Measurements from ENCODE around the gene PACC1.

PACC1 gene

GRCh38 chr1:212437179-212437798 is 22.6 kb upstream of the PACC1 start:
- DNase-seq, result peak; percentile 64

DNA sequence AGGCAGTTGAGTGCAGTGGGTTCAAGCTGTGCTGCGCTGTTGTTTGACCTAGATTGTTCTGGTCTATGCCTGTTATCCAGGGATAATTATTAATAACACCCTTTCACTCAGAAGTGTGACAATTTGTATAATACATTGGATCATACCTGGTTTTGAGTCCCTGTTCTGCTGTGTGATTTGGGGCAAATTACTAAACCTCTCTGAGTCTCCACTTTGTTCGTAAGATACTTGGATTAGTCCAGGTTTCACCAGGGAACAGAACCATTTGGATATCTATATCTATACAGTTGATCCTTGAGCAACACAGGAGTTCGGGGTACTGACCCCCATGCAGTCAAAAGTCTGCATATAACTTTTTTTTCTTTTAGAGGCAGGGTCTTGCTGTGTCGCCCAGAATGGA is 20.3 kb upstream of the PACC1 start:
- no peak for DNase-seq

DNA sequence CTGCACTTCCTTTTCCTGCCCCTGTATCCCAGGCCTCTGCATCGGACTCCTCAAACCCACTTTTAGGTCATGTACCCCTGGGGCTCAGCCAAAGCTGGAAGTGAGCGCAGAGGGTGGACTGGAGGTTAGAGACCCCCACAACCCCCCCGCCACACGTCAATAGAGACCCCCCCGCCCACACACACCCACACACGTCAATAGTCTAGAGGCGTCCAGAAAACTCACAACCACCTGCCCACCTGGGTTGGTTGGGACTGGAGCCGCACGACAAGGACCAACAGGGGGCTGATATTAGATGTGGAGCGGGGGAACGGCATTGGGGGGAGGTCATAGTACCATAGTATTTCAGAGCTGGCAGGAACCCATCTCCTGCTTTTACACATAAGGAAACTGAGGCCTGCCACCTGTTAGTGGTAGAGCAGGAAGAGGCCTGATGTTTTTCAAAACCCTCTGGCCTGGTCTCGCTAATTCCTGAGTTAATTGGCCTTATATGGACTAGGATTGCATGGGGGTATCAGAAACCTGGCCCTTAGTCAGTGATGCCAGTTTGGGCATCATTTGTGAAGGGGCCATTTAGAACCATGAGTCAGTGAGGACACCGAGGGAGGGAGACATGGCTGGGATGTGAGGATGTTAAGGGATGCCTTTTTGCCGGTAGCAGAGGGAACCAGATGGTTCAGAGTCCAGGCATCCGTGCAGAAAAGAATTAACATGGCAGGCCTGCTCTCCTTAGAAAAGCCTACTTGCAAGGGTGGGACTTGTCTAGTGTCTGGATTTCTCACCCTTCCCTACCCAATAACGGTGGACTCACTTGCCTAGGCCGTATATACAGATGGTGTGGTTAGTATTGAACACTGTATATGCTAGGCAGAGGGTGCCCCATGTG is 19.1 kb upstream of the PACC1 start:
- DNase-seq, result no peak

GRCh38 chr1:212432661-212433576 is 18.2 kb upstream of the PACC1 start, which contains the start of gene NENF:
NENF (plus strand) TSS chr1:212432920; CDS start chr1:212432944, 24 bp downstream.
- peak; percentile 93 for DNase-seq

DNA sequence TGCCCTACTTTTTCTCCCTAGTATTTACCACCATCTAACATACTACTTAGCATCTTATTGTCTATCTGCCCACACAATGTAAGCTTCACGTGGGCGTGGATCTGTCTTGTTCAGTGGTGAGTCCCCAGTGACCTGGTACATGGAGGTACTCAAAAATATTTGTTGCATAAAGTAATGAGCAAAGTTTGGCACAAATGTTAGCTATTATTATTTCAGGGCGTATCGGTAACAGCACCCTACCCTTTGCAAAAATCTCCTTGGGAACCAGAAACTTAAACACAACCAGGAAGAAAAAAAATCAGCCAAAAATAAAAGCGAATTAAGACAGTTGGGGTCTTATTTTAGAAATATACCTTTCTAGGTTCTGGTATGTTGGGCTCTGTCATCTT is 17.6 kb upstream of the PACC1 start:
- peak; percentile 46 for DNase-seq

DNA sequence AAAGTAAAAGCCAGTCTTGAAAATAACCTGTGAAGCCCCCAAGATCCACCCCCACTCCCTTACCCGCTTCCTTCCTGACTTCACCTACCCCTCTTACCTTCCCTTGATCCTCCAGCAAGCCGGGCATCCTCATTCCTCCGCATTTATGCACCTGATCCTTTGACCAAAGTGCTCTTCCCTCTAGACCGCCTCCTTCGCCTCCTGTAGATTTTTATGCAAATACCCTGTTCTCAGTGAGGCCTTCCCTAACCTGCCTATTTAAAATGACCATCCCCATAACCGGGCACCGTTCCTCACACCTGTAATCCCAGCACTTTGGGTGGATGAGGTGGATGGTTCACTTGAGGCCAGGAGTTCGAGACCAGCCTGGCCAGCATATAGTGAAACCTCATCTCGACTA is 17.0 kb upstream of the PACC1 start:
- DNase-seq, result no peak

- peak; percentile 48 for DNase-seq
These were observed 16.3 kb upstream of the PACC1 start for GRCh38 chr1:212430955-212431394.

DNA sequence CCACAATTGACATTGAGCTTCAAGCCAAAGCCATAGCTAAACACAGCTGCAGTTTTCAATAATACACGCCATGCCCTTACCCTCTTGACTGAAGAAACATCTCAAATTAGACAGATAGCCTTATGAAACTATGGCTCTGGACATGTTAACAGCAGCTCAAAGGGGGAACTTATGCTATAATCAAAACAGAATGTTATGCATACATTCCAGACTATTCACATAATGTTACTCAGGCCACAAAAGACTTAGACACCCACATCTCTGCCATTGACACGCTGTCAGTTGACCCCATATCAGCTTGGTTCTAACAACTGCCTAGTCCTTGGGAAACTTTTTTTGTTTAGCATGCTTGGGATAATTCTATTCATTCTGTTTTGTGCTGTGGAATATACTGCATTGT is 15.7 kb upstream of the PACC1 start:
- DNase-seq, result no peak

DNA sequence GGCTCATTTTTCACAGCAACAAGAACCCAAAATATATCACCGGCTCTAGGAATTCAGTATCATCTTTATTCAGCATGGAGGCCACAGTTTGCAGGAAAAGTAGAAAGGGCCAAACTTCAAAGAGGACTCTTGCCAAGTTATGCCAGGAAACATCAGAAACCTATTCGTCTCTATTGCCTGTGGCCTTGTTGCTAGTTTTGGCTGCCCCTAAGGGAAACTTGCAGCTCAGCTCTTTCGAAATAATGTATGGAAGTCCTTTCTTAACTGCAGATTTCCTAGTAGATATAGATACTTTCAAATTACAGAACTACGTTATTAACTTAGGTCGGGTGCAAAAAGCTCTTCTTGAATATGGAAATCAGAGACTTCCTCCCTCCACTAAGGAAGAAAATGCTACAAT is 13.8 kb upstream of the PACC1 start:
- peak; percentile 22 for DNase-seq

GRCh38 chr1:212423879-212424278 is 9.2 kb upstream of the PACC1 start:
- no peak for DNase-seq

- DNase-seq, result no peak
These were observed 6.5 kb upstream of the PACC1 start for GRCh38 chr1:212421165-212421564.

GRCh38 chr1:212415107-212415841 is 588 bp upstream of the PACC1 start:
- peak; percentile 72 for DNase-seq

DNA sequence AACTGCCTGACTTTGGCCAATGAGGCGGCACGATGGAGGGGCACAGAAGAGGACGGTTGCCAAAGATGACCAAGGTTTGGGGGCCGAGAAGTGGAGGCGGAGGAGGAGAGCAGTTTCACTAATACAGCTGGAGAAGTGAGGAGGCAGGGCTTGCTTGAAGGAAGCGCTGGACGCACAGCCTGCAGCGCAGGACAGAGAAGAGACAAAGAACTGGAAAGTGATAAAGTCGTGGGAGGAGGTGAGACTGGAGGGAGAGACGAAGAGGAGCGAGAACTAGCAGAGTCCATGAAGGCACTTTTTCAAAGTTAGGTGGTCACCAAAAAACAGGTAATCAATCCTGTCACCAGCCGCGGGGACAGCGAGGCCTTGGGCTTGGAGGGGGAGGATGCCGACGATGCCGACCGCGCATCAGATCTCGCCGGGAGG is 771 bp downstream of the PACC1 start:
- peak; percentile 68 for DNase-seq

DNA sequence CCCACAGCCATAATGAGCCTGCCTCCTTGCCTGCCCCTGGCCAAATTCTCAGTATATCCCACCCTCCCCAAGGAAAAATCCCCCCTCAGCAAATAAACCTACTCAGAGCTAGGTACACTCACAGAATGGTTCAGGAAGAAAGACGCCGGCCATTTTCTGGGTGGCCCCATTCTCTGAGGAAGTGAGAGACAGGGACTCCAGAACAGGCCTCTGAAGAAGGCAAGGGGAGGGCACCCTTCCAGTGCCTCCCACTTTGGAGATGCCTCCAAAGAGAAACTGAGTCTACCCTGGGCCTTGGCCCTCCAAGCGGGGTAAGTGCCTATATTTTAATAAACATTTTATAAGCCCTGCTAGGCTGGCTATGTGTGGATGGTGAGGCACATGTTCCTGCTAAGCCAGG is 2.3 kb downstream of the PACC1 start:
- DNase-seq, result no peak

- DNase-seq, result no peak
These were observed 4.4 kb downstream of the PACC1 start for GRCh38 chr1:212410231-212410820.

DNA sequence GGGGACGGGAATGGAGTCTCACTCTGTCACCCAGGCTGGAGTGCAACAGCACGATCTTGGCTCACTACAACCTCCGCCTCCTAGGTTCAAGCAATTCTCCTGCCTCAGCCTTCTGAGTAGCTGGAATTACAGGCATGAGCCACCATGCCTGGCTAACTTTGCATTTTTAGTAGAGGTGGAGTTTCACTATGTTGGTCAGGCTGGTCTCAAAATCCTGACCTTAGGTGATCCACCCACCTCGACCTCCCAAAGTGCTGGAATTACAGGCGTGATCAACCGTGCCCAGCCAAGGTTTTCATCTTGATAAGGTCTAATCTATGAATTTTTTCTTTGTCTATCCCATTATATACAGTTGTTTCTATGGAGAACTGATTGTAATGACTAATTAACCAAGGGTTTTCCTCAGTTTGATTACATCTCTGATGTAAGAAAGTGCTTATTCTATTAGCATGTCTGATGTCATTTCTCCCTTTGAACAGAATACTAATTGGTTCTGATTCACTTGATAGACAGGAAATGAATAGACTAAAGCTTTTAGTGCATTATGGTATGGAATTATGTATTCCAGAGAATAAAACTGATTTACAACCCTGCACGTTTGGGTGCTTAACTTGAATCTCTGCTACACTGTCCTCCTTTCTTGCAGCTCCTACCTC is 11.9 kb downstream of the PACC1 start:
- no peak for DNase-seq

DNA sequence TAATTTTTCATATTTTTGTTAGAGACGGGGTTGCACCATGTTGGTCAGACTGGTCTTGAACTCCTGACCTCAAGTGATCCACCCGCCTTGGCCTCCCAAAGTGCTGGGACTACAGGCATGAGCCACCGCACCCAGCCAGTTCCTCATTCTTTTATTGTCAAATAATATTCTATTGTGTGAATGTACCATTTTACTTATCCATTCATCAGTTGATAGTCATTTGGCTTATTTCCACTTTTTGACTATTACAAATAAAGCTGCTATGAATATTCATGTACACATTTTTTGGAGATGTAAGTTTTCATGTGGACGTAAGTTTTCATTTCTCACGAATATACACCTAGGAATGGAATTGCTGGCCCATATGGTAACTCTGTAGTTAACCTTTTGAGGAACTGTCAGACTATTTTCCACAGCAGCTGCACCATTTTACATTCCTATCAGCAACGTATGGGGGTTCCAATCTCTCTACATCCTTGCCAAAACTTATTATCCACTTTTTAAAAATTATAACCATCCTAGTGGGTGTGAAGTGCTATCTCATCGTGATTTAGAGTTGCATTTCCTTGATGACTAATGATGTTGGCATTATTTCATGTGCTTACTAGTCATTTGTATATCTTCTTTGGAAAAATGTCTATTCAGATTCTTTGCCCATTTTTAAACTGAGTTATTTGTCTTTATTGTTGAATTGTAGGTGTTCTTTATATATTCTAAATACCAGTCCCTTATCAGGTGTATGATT is 12.7 kb downstream of the PACC1 start:
- DNase-seq, result no peak

DNA sequence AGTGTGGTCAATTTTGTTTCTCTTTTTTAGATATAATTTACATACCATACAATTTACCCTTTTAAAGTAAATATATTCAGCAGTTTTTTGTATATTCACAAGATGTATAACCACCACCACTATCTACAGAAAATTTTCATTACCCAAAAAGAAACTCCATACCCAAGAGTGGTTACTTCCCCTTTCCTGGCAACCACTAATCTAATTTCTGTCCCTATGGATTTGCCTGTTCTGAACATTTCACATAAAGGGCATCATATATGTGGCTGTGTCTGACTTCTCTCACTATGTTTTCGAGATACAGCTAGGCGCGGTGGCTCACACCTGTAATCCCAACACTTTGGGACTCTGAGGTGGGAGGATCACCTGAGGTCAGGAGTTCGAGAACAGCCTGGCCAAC is 13.6 kb downstream of the PACC1 start:
- DNase-seq, result no peak

- DNase-seq, result no peak
These were observed 17.5 kb downstream of the PACC1 start for GRCh38 chr1:212397171-212397570.

DNA sequence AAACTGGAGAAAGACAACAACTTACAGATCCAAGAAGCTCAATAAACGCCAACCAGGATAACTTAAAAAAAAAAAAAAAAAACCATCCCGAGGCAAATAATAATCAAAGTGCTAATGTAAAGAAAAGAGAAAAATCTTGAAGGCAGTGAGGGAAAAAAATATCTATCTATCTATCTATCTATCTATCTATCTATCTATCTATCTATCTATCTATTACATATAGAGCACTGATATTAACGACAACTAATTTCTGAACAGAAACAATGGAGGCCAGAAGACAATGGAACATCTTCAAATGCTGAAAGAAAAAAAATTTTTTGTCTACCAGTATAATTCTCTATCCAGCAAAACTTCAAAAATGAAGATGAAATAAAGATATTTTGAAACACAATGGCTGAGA is 18.0 kb downstream of the PACC1 start:
- peak; percentile 12 for DNase-seq
